A172 (cell line): Measurements from ENCODE around the gene KCNQ5. TPM values are rescaled to one million over a fixed set of nuclear protein-coding genes. Genes with fewer than 3 reads are reported as not detected.

Experiments
- DNase-seq: peaks from one replicate; pipeline ENCODE4 v3.0.0-alpha.2; 2015; ENCODE audit warnings: low spot score
- total RNA-seq: library from RNA; depleted of rRNA; stranded (reverse); fragments of >200 nt; shearing (Covaris generic); gene quantifications from 2 replicates; pipeline ENCODE4 v1.2.3, GENCODE V29; 2014

KCNQ5 gene
- total RNA-seq, 1 experiment from 2014 or later = 6.7 TPM

GRCh38 chr6:72639920-72640614, 18.2 kb downstream of the KCNQ5 start:
- DNase-seq = no peak

- no peak for DNase-seq
These were observed 18.7 kb downstream of the KCNQ5 start for GRCh38 chr6:72640615-72640930.

- no peak for DNase-seq
These were observed 20.6 kb downstream of the KCNQ5 start for GRCh38 chr6:72642435-72642834.

- no peak for DNase-seq
These were observed 21.4 kb downstream of the KCNQ5 start for GRCh38 chr6:72643214-72643613.

GRCh38 chr6:72646604-72647485, 25.0 kb downstream of the KCNQ5 start:
- DNase-seq = no peak

- no peak for DNase-seq
These were observed 25.6 kb downstream of the KCNQ5 start for GRCh38 chr6:72647489-72647888.

GRCh38 chr6:72649032-72649984, 27.4 kb downstream of the KCNQ5 start:
- DNase-seq = peak; percentile 71

GRCh38 chr6:72650081-72650745, 28.3 kb downstream of the KCNQ5 start:
- DNase-seq = no peak

- no peak for DNase-seq
These were observed 29.3 kb downstream of the KCNQ5 start for GRCh38 chr6:72651174-72651573.

GRCh38 chr6:72651967-72652956, 30.4 kb downstream of the KCNQ5 start:
- no peak for DNase-seq

- DNase-seq = no peak
These were observed 31.2 kb downstream of the KCNQ5 start for GRCh38 chr6:72653026-72653425.

- DNase-seq = no peak
These were observed 32.3 kb downstream of the KCNQ5 start for GRCh38 chr6:72654071-72654621.

- DNase-seq = no peak
These were observed 35.7 kb downstream of the KCNQ5 start for GRCh38 chr6:72657407-72658197.

- no peak for DNase-seq
These were observed 37.9 kb downstream of the KCNQ5 start for GRCh38 chr6:72659754-72660153.

GRCh38 chr6:72661411-72661810, 39.5 kb downstream of the KCNQ5 start:
- no peak for DNase-seq

- no peak for DNase-seq
These were observed 43.7 kb downstream of the KCNQ5 start for GRCh38 chr6:72665599-72665998.

- no peak for DNase-seq
These were observed 47.5 kb downstream of the KCNQ5 start for GRCh38 chr6:72669324-72669723.

GRCh38 chr6:72672906-72673305, 51.0 kb downstream of the KCNQ5 start:
- DNase-seq = no peak

GRCh38 chr6:72674842-72675241, 53.0 kb downstream of the KCNQ5 start:
- DNase-seq = no peak
